ENCODE data around the gene OTULIN. TPM values are rescaled to one million over a fixed set of nuclear protein-coding genes. Genes with fewer than 3 reads are reported as not detected.

OTULIN gene
- polyA plus RNA-seq, 1 of the 3 experiments (the other 2 are of a cell fraction) = 6.6 TPM

- peaks cover 38 to 57% of the 10 kb centered on the region in 2 experiments for H3K36me3 ChIP-seq (replicated peaks in 1 of 2; ENCODE audit: control insufficient read depth in 1 of 2, insufficient read depth in 2 of 2, low read length in 1 of 2)
- no peak overlapping the region for H3K4me3 ChIP-seq (ENCODE audit: low read depth in 2 of 2, low read length in 1 of 2)
- H3K27me3 ChIP-seq (ENCODE audit: insufficient read depth) = no peaks in the 10 kb centered on the region
- no peak for DNase-seq
- H3F3A ChIP-seq (replicated peaks; ENCODE audit: insufficient read depth) = peaks cover 22% of the 10 kb centered on the region
- no peak overlapping the region for H3K4me2 ChIP-seq
- H4K20me1 ChIP-seq (ENCODE audit: insufficient read depth) = no peaks in the 10 kb centered on the region
- peak overlapping the region in 1 of 2 experiments; percentile 78; a peak in 2 of 4 replicates for H3K27ac ChIP-seq (ENCODE audit: low read depth in 2 of 2, low read length in 1 of 2)
- TF ChIP-seq NRF1 (IDR thresholded peaks at IDR 0.05; ENCODE audit: low read depth, low read length) (no peak), JUND (IDR thresholded peaks at IDR 0.05) (no peak), MEF2A (IDR thresholded peaks at IDR 0.05; ENCODE audit: borderline replicate concordance, low read depth) (no peak), RFX5 (IDR thresholded peaks at IDR 0.05; ENCODE audit: low read length) (no peak), EZH2phosphoT487 (IDR thresholded peaks at IDR 0.05; ENCODE audit: borderline replicate concordance, low read depth) (no peak), RXRA (IDR thresholded peaks at IDR 0.05; ENCODE audit: borderline replicate concordance, low read depth) (no peak), ELF1 (IDR thresholded peaks at IDR 0.05) (no peak), SIN3A (IDR thresholded peaks at IDR 0.05; ENCODE audit: borderline replicate concordance, low read depth, low read length) (no peak), SMC3 (IDR thresholded peaks at IDR 0.05; ENCODE audit: low read depth, low read length) (no peak), YY1 (IDR thresholded peaks at IDR 0.05; ENCODE audit: low read depth) (no peak), USF1 (IDR thresholded peaks at IDR 0.05; ENCODE audit: borderline replicate concordance, low read depth) (no peak), REST (IDR thresholded peaks at IDR 0.05; ENCODE audit: low read depth, low read length) (no peak), ZBTB33 (IDR thresholded peaks at IDR 0.05; ENCODE audit: borderline replicate concordance, low read depth) (no peak)
- no peak overlapping the region for H2AFZ ChIP-seq (ENCODE audit: low read depth)
- ChIA-PET POLR2A (interaction anchor here (0.6 kb wide), 1 partner anchor 11 kb away, joined by 3 read pairs; no protein-coding TSS in a partner anchor), CTCF (interaction anchor here (0.8 to 3.2 kb wide), 6 partner anchors 9 to 317 kb away, joined by 3 to 14 read pairs (median 4); no protein-coding TSS in a partner anchor)
- H3K9me3 ChIP-seq = no peaks in the 10 kb centered on the region
- H3K4me1 ChIP-seq (ENCODE audit: control insufficient read depth in 1 of 2, insufficient read depth in 2 of 2, low read depth in 1 of 2, low read length in 1 of 2) = peaks cover 9 to 22% of the 10 kb centered on the region in 2 experiments; a peak in 3 of 4 replicates
- no peaks in the 10 kb centered on the region for H3K9me2 ChIP-seq
- WGBS (ENCODE audit: low lambda C conversion rate) = 89% methylated on average over 9 of the region's 9 CpGs
- no peak overlapping the region for H3K9ac ChIP-seq
- H3K79me2 ChIP-seq (ENCODE audit: insufficient read depth) = no peaks in the 10 kb centered on the region
Measured at GRCh38 chr5:14707811-14708390, 43.4 kb downstream of the OTULIN start.

Measured in SK-N-SH (cell line).